ENCODE data around the gene NRG2.

GRCh38 chr5:139985290-139985689, 57.8 kb downstream of the NRG2 start:
- no peak for TF ChIP-seq POLR2A (IDR thresholded peaks at IDR 0.05)
- no peak for TF ChIP-seq CTCF (IDR thresholded peaks at IDR 0.05)

Measured in breast epithelium (tissue), 3 donors.